ENCODE measurements around the gene GOLGA6C.
"Not testable (repeated sequence)": the region's sequence is repeated elsewhere in the genome, so short reads cannot be mapped to it uniquely, and the experiment has no call there.

Gene GOLGA6C

GRCh38 chr15:75307778-75308390 lies 49.8 kb downstream of the GOLGA6C start:
- DNase-seq (ENCODE audit: low read depth): peak; percentile 14
- no peak overlapping the region for H3K4me3 ChIP-seq (ENCODE audit: low read length)
- no peaks in the 10 kb centered on the region for H3K36me3 ChIP-seq (ENCODE audit: control insufficient read depth, insufficient read depth, low read length, severe bottlenecking)

DNA sequence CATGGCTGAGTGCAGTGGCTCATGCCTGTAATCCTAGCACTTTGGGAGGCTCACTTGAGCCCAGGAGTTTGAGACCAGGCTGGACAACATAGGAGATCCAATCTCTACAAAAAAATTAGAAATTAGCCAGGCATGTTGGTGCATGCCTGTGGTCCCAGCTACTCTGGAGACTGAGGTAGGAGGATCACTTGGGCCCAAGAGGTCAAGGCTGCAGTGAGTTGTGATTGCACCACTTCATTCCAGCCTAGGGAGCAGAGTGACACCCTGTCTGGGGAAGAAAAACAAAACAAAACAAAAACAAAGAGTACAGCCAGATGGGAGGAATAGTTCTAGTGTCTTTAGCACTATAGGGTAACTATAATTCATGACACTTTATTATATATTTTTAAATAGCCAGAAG lies 51.6 kb downstream of the GOLGA6C start:
- H3K9ac ChIP-seq (ENCODE audit: low read length): no peak overlapping the region
- peak; percentile 54 for DNase-seq (ENCODE audit: low read depth)
- no peaks in the 10 kb centered on the region for H3K36me3 ChIP-seq (ENCODE audit: control insufficient read depth, insufficient read depth, low read length, severe bottlenecking)
- H3K27me3 ChIP-seq (replicated peaks; ENCODE audit: control insufficient read depth, insufficient read depth, low read length): peaks cover 34% of the 10 kb centered on the region
- H3K4me3 ChIP-seq (ENCODE audit: low read length): no peak overlapping the region
- H3K9me3 ChIP-seq (ENCODE audit: control insufficient read depth, low read length): peaks cover 10% of the 10 kb centered on the region
- peaks cover 14% of the 10 kb centered on the region for H3K4me1 ChIP-seq (ENCODE audit: control insufficient read depth, insufficient read depth, low read length)

More at GRCh38 chr15:75307778-75308390, 49.8 kb downstream of the GOLGA6C start:
- Histone ChIP-seq H3K27me3 (replicated peaks; ENCODE audit: control insufficient read depth, insufficient read depth, low read length) (peaks cover 35% of the 10 kb centered on the region), H3K4me1 (ENCODE audit: control insufficient read depth, insufficient read depth, low read length) (peaks cover 12% of the 10 kb centered on the region), H3K9me3 (ENCODE audit: control insufficient read depth, low read length) (peaks cover 10% of the 10 kb centered on the region), H3K9ac (ENCODE audit: low read length) (no peak overlapping the region)

DNA sequence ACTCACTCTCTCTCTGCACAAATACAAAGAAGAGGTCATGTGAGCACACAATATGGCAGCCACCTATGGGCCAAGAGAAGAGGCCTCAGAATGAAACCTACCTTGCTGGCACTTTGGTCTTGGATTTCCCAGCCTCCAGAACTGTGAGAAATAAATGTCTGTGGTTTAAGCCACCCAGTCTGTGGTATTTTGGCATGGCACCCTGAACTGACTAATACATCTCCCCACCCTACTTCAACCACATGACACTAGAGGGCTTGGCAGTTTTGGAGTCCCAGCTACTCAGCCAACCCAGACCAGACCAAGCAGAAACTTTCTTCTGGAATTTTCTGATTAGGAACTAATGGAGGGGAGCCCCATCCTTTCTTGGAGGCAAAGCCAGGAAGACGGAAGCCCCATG lies 54.4 kb downstream of the GOLGA6C start:
- H3K36me3 ChIP-seq (ENCODE audit: control insufficient read depth, insufficient read depth, low read length, severe bottlenecking); DNase-seq (ENCODE audit: low read depth); H3K9ac ChIP-seq (ENCODE audit: low read length); H3K4me3 ChIP-seq (ENCODE audit: low read length); H3K9me3 ChIP-seq (ENCODE audit: control insufficient read depth, low read length): not testable (repeated sequence)
- Histone ChIP-seq H3K27me3 (replicated peaks; ENCODE audit: control insufficient read depth, insufficient read depth, low read length) (peaks cover 20% of the 10 kb centered on the region), H3K4me1 (ENCODE audit: control insufficient read depth, insufficient read depth, low read length) (peaks cover 14% of the 10 kb centered on the region)

DNA sequence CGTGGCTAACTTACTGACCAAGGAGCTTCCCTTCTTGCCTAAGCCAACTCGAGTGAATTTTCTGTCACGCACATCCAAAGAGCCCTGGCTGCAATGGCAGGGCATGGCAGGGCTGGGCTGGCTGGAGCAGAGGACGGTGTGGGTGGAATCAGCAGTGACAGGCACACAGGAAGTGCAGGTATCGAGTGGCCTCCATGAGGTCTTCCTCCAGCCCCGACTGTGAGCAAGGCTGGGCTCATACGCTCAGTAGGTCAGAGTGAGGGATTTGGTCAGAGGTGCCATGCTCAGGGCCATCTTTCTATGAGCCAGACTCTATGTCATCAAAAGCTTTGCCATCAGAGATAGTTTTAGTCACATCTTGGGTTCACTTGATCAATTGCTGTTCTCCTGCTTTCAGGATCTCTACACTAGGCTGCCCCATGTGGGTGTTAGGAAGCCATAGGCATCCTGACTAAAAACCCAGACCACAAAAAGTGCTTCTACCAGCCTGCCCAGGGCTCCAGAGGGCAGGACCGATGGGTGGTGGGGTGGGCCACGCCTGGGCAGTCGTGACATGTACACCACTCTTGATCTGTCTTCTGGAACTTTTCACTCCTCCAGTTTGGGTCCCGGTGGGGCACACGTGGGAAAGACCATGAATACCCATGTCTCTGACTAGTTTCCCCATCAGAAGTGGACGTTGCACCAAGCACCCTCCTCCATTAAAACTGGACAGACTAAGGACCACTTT lies 55.1 kb downstream of the GOLGA6C start:
- Histone ChIP-seq H3K9me3 (ENCODE audit: control insufficient read depth, low read length) (peaks cover 10% of the 10 kb centered on the region), H3K4me3 (ENCODE audit: low read length) (no peak overlapping the region), H3K9ac (ENCODE audit: low read length) (no peak overlapping the region), H3K27me3 (replicated peaks; ENCODE audit: control insufficient read depth, insufficient read depth, low read length) (peaks cover 20% of the 10 kb centered on the region), H3K4me1 (ENCODE audit: control insufficient read depth, insufficient read depth, low read length) (peaks cover 14% of the 10 kb centered on the region), H3K36me3 (ENCODE audit: control insufficient read depth, insufficient read depth, low read length, severe bottlenecking) (no peaks in the 10 kb centered on the region)
- DNase-seq (ENCODE audit: low read depth): no peak

DNA sequence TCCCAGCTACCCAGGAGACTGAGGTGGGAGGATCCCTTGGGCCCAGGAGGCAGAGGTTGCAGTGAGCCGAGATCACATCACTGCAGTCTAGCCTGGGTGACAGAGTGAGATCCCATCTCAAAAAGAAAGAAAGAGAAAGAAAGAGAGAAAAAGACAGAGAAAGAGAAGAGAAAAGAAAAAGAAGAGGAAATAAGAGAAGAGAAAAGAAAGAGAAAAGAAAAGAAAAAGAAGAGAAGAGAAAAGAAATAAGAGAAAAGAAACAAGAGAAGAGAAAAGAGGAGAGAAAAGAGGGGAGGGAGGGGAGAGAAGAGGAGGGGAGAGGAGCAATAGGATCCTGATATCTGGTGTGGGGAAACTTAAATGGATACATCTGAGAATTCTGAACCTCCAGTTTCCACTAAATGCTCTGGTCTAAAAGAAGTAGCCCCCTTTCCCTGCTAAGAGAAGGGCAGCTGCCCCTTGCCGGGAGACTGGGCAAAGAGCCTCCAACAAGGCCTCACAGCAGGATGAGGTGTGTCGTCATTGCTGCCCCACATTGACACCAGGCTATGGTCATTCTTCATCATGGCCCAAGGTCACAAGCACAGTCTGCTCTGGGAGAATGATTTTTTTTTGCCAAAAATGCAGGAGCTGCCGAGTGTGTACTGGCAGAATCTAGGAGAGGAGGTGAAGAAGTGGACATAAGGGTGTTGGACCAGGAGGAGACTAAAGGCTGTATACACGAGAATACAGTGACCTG lies 56.6 kb downstream of the GOLGA6C start:
- no peak for DNase-seq (ENCODE audit: low read depth)
- no peaks in the 10 kb centered on the region for H3K36me3 ChIP-seq (ENCODE audit: control insufficient read depth, insufficient read depth, low read length, severe bottlenecking)
- H3K27me3 ChIP-seq (replicated peaks; ENCODE audit: control insufficient read depth, insufficient read depth, low read length): peaks cover 11% of the 10 kb centered on the region
- H3K4me3 ChIP-seq (ENCODE audit: low read length): no peak overlapping the region
- no peak overlapping the region for H3K9ac ChIP-seq (ENCODE audit: low read length)
- peaks cover 10% of the 10 kb centered on the region for H3K9me3 ChIP-seq (ENCODE audit: control insufficient read depth, low read length)
- H3K4me1 ChIP-seq (ENCODE audit: control insufficient read depth, insufficient read depth, low read length): peaks cover 11% of the 10 kb centered on the region

DNA sequence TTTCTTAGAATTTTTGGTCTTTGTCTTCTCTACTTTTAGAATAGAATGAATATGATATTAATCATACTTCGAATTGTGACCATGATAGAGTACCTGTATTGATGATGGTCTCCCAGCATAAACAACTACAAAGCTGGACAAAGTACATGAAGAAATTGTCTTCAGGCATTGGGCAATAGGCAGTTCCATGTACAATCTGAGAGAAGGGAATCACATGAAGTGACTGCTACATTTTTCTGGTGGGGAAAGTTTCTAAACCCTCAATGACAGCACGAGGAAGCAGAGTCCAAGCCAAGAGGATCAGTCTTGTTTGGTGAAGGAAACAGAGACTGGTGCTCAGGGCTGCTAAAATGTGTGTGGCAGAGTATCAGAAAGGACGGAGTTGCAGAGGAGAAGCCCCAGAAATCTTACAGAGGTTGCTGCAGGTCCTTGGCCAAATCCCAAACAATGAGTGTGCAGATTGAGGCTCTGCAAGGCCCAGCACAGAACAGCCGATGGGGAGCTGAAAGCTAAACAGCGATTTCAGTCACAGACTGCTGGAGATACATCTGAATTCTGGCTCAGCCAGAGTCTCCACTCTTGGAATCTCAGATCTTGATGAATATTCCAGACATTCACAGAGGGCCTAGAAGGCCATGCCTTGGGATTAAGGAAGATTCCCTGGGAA lies 61.2 kb downstream of the GOLGA6C start:
- peak; percentile 6 for DNase-seq (ENCODE audit: low read depth)
- H3K4me3 ChIP-seq (ENCODE audit: low read length); H3K36me3 ChIP-seq (ENCODE audit: control insufficient read depth, insufficient read depth, low read length, severe bottlenecking); H3K4me1 ChIP-seq (ENCODE audit: control insufficient read depth, insufficient read depth, low read length); H3K9me3 ChIP-seq (ENCODE audit: control insufficient read depth, low read length): not testable (repeated sequence)
- peaks cover 18% of the 10 kb centered on the region for H3K27me3 ChIP-seq (replicated peaks; ENCODE audit: control insufficient read depth, insufficient read depth, low read length)
- peak overlapping the region; percentile 15 for H3K9ac ChIP-seq (ENCODE audit: low read length)
